K562 (cell line): Measurements from ENCODE around the gene COASY. TPM values are rescaled to one million over a fixed set of nuclear protein-coding genes. Genes with fewer than 3 reads are reported as not detected.

ENCODE experiments used
- CCNT2 ChIP-seq: IDR thresholded peaks from 2 replicates; pipeline ENCODE4 v1.6.1; 2011; ENCODE audit warnings: borderline replicate concordance, low read depth, mild to moderate bottlenecking, moderate library complexity, mixed read lengths, low read length; ENCODE audit not compliant: insufficient read length; ENCODE audit errors: extremely low read depth
- CREB3L1 ChIP-seq: fragments of 450-650 bp; IDR thresholded peaks from 2 replicates; pipeline ENCODE4 v1.6.1; 2014; ENCODE audit warnings: low read depth, mild to moderate bottlenecking, moderate library complexity, borderline replicate concordance
- DMBX1 ChIP-seq: fragments of 250-450 bp; sonication (Bioruptor Pico); IDR thresholded peaks from 2 replicates; pipeline ENCODE4 v1.8.0; 2022; ENCODE audit warnings: inconsistent platforms, mild to moderate bottlenecking, moderate library complexity, borderline replicate concordance
- GATAD2B ChIP-seq: fragments of 450-650 bp; IDR thresholded peaks from 2 replicates; pipeline ENCODE4 v1.6.1; 2017; ENCODE audit warnings: mild to moderate bottlenecking, borderline replicate concordance
- MECOM ChIP-seq: fragments of 250-450 bp; sonication (Bioruptor Pico); IDR thresholded peaks from 2 replicates; pipeline ENCODE4 v1.8.0; 2022; ENCODE audit warnings: inconsistent platforms
- NCOA2 ChIP-seq, 2 experiments: fragments of 450-650 bp; IDR thresholded peaks; 2 replicates each; pipeline ENCODE4 v1.6.1; 2018; ENCODE audit warnings: mild to moderate bottlenecking in 2 of 2, moderate library complexity in 1 of 2; ENCODE audit not compliant: partially characterized antibody in 2 of 2
- NCOA6 ChIP-seq: fragments of 450-650 bp; IDR thresholded peaks from 2 replicates; pipeline ENCODE4 v1.6.1; 2017; ENCODE audit warnings: mild to moderate bottlenecking
- NR4A1 ChIP-seq, 2 experiments: fragments of 250-450 bp in 1 of 2; fragments of 450-650 bp in 1 of 2; sonication (Bioruptor Pico) in 1 of 2; IDR thresholded peaks; 2 replicates each; pipeline versions ENCODE4 v1.4.0 to v1.6.1; 2016 to 2020; ENCODE audit warnings: mild to moderate bottlenecking in 2 of 2, missing compliant biosample characterization in 1 of 2, missing genetic modification characterization in 1 of 2, moderate library complexity in 1 of 2
- NUFIP1 ChIP-seq: fragments of 450-650 bp; IDR thresholded peaks from 2 replicates; pipeline ENCODE4 v1.6.1; 2018; ENCODE audit not compliant: partially characterized antibody
- TRIM24 ChIP-seq, 2 experiments: fragments of 450-650 bp; IDR thresholded peaks; 2 replicates each; pipeline ENCODE4 v1.6.1; 2016
- TSC22D4 ChIP-seq: fragments of 450-650 bp; IDR thresholded peaks from 2 replicates; pipeline ENCODE4 v1.6.1; 2016; ENCODE audit warnings: missing genetic modification characterization, missing biosample characterization, control low read depth
- ZNF134 ChIP-seq: fragments of 250-450 bp; sonication (Bioruptor Pico); conservative IDR thresholded peaks from 2 replicates; pipeline ENCODE4 v1.4.0; 2020
- ZNF277 ChIP-seq: fragments of 250-450 bp; sonication (Bioruptor Pico); IDR thresholded peaks from 2 replicates; pipeline ENCODE4 v1.8.0; 2022; ENCODE audit warnings: inconsistent platforms, mild to moderate bottlenecking, moderate library complexity, borderline replicate concordance
- polyA plus RNA-seq, 8 experiments: library from polyadenylated mRNA; depleted of rRNA in 4 of 8; stranded (reverse) in 5 of 8; unstranded in 3 of 8; fragments of >200 nt; fragmentation: Nextera tagmentation in 2 of 8; fragmentation: Illumina TruSeq in 1 of 8; extraction: Ambion mirVana in 2 of 8; extraction: Trizol in 1 of 8; gene quantifications; 2 replicates each; pipeline versions ENCODE4 v1.2.1 to v1.2.3, GENCODE V29; 2011 to 2014; ENCODE audit warnings: inconsistent platforms in 1 of 8, missing spikeins in 1 of 8
- total RNA-seq, 7 experiments: library from RNA; depleted of rRNA in 6 of 7; stranded (reverse); fragments of >200 nt in 6 of 7; fragmentation: Illumina TruSeq in 2 of 7; extraction: Trizol in 2 of 7; gene quantifications; 2 replicates each; pipeline versions ENCODE4 v1.2.1 to v1.2.3, GENCODE V29; 2011 to 2021; ENCODE audit warnings: low replicate concordance in 1 of 7
- TF ChIP-seq, protein P1 (sequence below), 2 experiments: fragments of 450-650 bp; formaldehyde crosslinking in 1 of 2; IDR thresholded peaks; 2 replicates each; pipeline versions ENCODE4 v1.4.0 to v1.6.1; 2014 to 2020; ENCODE audit warnings: mild to moderate bottlenecking in 2 of 2, borderline replicate concordance in 1 of 2, low read depth in 1 of 2

COASY gene
- total and polyA plus RNA-seq, 9 of the 15 experiments (the other 6 are each of a cell fraction or from before 2014, with no cell fraction given) = 25.4 to 175 (median 62.3) TPM

DNA sequence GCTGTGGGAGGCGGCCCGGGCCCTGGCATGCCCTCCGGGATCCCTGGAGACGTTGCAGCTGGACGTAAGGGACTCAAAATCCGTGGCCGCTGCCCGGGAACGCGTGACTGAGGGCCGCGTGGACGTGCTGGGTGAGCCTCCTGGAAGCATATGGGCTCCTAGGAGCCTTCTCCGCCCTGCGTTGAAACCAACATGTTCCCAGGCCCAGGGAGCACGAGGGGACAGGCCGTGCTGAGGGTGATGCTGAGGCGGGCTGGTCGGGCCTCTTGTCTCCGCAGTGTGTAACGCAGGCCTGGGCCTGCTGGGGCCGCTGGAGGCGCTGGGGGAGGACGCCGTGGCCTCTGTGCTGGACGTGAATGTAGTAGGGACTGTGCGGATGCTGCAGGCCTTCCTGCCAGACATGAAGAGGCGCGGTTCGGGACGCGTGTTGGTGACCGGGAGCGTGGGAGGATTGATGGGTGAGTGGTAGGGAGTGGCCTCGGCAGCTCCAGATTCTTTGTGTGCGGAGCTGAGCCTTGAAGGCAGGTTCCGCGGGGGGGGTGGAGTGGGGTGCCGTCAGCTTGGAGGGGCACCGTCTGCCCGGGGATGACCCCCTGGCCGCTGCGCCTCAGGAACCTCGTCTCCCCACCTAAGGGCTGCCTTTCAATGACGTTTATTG, 8.7 kb upstream of the COASY start (continued):
- TF ChIP-seq NR4A1 (CRISPR knock-in tag; IDR thresholded peaks at IDR 0.05) (no peak), NR4A1 (tag; IDR thresholded peaks at IDR 0.05) (no peak), ZNF134 (CRISPR knock-in tag) (no peak), TRIM24 (IDR thresholded peaks at IDR 0.05) (0 out of 4 replicates have a peak, but pooled peaks of 1 of the 2 experiments have one; percentile 25), CREB3L1 (no peak), TSC22D4 (tag) (no peak), DMBX1 (CRISPR knock-in tag) (no peak), MECOM (CRISPR knock-in tag) (no peak), NUFIP1 (no peak), CCNT2 (no peak), ZNF277 (CRISPR knock-in tag) (no peak), GATAD2B (no peak), NCOA2 (IDR thresholded peaks at IDR 0.05; ENCODE audit: partially characterized antibody in 2 of 2) (no peak), NCOA6 (no peak)
- TF ChIP-seq, protein P1, sequence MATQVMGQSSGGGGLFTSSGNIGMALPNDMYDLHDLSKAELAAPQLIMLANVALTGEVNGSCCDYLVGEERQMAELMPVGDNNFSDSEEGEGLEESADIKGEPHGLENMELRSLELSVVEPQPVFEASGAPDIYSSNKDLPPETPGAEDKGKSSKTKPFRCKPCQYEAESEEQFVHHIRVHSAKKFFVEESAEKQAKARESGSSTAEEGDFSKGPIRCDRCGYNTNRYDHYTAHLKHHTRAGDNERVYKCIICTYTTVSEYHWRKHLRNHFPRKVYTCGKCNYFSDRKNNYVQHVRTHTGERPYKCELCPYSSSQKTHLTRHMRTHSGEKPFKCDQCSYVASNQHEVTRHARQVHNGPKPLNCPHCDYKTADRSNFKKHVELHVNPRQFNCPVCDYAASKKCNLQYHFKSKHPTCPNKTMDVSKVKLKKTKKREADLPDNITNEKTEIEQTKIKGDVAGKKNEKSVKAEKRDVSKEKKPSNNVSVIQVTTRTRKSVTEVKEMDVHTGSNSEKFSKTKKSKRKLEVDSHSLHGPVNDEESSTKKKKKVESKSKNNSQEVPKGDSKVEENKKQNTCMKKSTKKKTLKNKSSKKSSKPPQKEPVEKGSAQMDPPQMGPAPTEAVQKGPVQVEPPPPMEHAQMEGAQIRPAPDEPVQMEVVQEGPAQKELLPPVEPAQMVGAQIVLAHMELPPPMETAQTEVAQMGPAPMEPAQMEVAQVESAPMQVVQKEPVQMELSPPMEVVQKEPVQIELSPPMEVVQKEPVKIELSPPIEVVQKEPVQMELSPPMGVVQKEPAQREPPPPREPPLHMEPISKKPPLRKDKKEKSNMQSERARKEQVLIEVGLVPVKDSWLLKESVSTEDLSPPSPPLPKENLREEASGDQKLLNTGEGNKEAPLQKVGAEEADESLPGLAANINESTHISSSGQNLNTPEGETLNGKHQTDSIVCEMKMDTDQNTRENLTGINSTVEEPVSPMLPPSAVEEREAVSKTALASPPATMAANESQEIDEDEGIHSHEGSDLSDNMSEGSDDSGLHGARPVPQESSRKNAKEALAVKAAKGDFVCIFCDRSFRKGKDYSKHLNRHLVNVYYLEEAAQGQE (IDR thresholded peaks at IDR 0.05; ENCODE audit: borderline replicate concordance) = no peak; the same call in 1 of the 2 replicates
- TF ChIP-seq, protein P1 (CRISPR knock-in tag; IDR thresholded peaks at IDR 0.05; ENCODE audit: low read depth) = no peak
